Measurements from ENCODE around the gene ITGA7. TPM values are rescaled to one million over a fixed set of nuclear protein-coding genes. Genes with fewer than 3 reads are reported as not detected.

ITGA7 gene
- total RNA-seq, 4 donors from 2014 or later = 69.7 to 206 (median 92.0) TPM

- ATAC-seq (no peak), DNase-seq (no peak)
- Histone ChIP-seq H3K27ac (peak overlapping the region; percentile 87 to 96 (median 92)), H3K4me3 (peak overlapping the region; percentile 59 to 79 (median 68)), H3K4me1 (peaks cover 73 to 81% of the 10 kb centered on the region in 2 donors), H3K9me3 (no peaks in the 10 kb centered on the region), H3K36me3 (no peaks in the 10 kb centered on the region), H3K27me3 (no peaks in the 10 kb centered on the region)
- in situ Hi-C loops (cut with MboI; ENCODE audit: low sequenced_read_pairs in 4 of 4) (loop anchor here in 1 of 4 donors (25.0 kb wide), 1 partner anchor 1719 kb away; the partner anchor contains the start of gene HOXC10), intact Hi-C loops (cut with DNase I; ENCODE audit: low total_unique reads) (loop anchor here (10.0 kb wide), 1 partner anchor 1422 kb away; the partner anchor contains the start of genes CBX5 and HNRNPA1)
- TF ChIP-seq CTCF (IDR thresholded peaks at IDR 0.05 in 4 of 5, conservative IDR thresholded peaks at IDR 0.05 in 1 of 5) = no peak
- TF ChIP-seq POLR2A (IDR thresholded peaks at IDR 0.05) = no peak
Measured at GRCh38 chr12:55706568-55707218, 1.0 kb downstream of the ITGA7 start.

DNA sequence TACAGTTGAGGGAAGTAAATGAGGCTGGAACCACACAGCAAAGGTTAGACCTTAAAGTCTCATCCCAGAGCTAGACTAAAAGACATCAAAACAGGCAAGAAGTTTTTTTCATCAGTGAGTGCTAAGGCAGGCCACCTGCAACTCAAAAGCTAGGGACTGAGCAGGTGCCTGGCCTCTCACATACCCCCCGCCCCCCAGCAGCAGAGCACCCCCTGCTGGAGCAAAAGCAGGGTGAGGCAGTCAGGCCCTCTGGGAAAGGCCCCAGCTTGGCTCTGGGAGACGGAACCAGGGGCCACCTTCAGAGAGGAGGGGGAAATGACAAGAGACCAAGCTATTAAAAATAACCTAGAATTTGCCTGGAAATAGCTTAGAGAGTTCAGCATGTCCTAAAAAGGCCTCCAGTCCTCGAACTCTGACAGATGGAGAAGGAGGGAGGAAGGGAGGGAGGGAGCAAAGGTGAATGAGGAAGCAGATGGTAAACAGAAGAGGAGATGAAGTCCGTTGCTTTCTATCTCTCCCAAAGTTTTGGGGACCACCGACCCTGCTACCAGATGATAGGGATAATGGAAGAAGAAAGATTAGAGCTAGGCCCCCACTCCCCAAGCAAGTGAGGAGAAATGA is 1.8 kb downstream of the ITGA7 start:
- in situ Hi-C loops (cut with MboI; ENCODE audit: low sequenced_read_pairs in 4 of 4) = loop anchor here in 1 of 4 donors (25.0 kb wide), 1 partner anchor 1719 kb away; the partner anchor contains the start of gene HOXC10
- ATAC-seq (peak in 1 of 2 donors; percentile 10), DNase-seq (peak in 1 of 2 donors; percentile 64)
- Histone ChIP-seq H3K27me3 (no peaks in the 10 kb centered on the region), H3K27ac (peak overlapping the region; percentile 87 to 96 (median 92)), H3K4me3 (peak overlapping the region; percentile 59 to 79 (median 68)), H3K9me3 (no peaks in the 10 kb centered on the region), H3K36me3 (no peaks in the 10 kb centered on the region), H3K4me1 (peaks cover 73 to 83% of the 10 kb centered on the region in 2 donors)
- intact Hi-C loops (cut with DNase I; ENCODE audit: low total_unique reads) = loop anchor here (2.0 to 10.0 kb wide), 2 partner anchors 15 to 1421 kb away; partner anchors contain the start of genes CBX5, HNRNPA1 and RDH5
- TF ChIP-seq CTCF (IDR thresholded peaks at IDR 0.05 in 4 of 5, conservative IDR thresholded peaks at IDR 0.05 in 1 of 5) (peak; percentile 57 to 75 (median 70)), POLR2A (IDR thresholded peaks at IDR 0.05) (peak; percentile 22 to 38)

DNA sequence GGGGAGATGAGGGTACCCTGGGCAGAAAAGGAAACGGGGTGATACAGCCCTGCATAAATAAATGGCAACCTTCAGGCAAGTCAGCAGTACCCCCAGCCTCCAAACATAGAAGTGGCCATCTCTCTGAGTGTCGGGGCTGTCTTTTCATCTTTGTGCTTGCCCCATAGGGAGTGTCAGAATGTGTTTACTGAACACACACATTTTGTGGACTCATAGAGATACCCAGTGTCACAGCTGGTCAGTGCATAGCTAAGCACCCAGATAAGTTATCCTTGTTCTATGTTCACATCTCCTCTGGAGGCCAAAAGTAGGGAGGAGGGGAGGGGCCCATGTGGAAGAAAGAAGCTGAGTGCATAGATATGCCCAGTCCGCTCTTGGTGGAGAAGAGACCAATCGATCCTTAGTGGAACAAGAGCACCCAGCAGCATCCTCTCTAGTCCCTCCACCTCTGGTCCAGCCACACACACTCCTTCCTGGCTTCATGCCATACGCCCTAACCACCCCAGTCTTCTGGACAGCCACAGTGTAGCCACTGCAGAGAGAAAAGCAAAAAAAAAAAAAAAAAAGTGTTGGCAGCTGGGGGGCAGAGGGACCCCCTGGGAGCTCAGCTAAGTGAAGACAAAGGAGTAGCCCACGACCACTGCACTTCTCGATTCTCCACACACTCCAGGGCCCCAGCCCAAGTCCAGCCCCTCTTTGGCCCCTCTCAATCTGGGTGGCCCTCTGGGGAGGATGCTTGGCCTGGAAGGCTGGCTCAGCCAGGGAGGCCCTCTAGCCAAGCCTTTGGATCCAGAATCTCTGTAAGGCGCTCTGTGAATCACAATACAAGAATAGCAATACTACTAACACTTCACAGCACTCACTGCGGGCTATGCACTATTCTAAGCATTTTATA is 2.6 kb downstream of the ITGA7 start:
- in situ Hi-C loops (cut with MboI; ENCODE audit: low sequenced_read_pairs in 4 of 4) (loop anchor here in 1 of 4 donors (25.0 kb wide), 1 partner anchor 1718 kb away; the partner anchor contains the start of gene HOXC10), intact Hi-C loops (cut with DNase I; ENCODE audit: low total_unique reads) (loop anchor here (2.0 to 10.0 kb wide), 2 partner anchors 16 to 1420 kb away; partner anchors contain the start of genes CBX5, HNRNPA1 and RDH5)
- no peaks in the 10 kb centered on the region for H3K36me3 ChIP-seq
- no peaks in the 10 kb centered on the region for H3K9me3 ChIP-seq
- ATAC-seq (peak; percentile 32 to 62), DNase-seq (peak in 1 of 2 donors; percentile 69)
- H3K4me3 ChIP-seq = peak overlapping the region; percentile 59 to 79 (median 68)
- H3K27me3 ChIP-seq = no peaks in the 10 kb centered on the region
- H3K27ac ChIP-seq = peak overlapping the region; percentile 87 to 96 (median 92)
- TF ChIP-seq CTCF (IDR thresholded peaks at IDR 0.05 in 4 of 5, conservative IDR thresholded peaks at IDR 0.05 in 1 of 5) = no peak
- no peak for TF ChIP-seq POLR2A (IDR thresholded peaks at IDR 0.05)
- H3K4me1 ChIP-seq = peaks cover 73 to 84% of the 10 kb centered on the region in 2 donors
